Gastroesophageal sphincter (tissue), 4 donors: ENCODE measurements around the gene SPATA32. TPM values are rescaled to one million over a fixed set of nuclear protein-coding genes. Genes with fewer than 3 reads are reported as not detected.

Experiments
- ATAC-seq: fragments of 150-250 bp; one replicate; pipeline ENCODE4 v1.9.1; 2016; ENCODE audit warnings: mild to moderate bottlenecking, moderate library complexity
- H3K27ac ChIP-seq, 4 donors: fragments of 200-600 bp; sonication (generic) in 3 of 4; 1 replicate in 3 of 4; 2 replicates in 1 of 4; pipeline ENCODE4 v1.5.1; 2016 to 2019
- H3K27me3 ChIP-seq: fragments of 200-600 bp; sonication (generic); one replicate; pipeline ENCODE4 v1.5.1; 2019
- H3K36me3 ChIP-seq, 2 donors: fragments of 200-600 bp; sonication (generic); one replicate each; pipeline ENCODE4 v1.5.1; 2019; ENCODE audit warnings: control low read depth in 1 of 2
- H3K4me1 ChIP-seq, 3 donors: fragments of 200-600 bp; sonication (generic); 1 replicate in 2 of 3; 2 replicates in 1 of 3; pipeline ENCODE4 v1.5.1; 2016 to 2019; ENCODE audit warnings: control low read depth in 2 of 3
- H3K4me3 ChIP-seq, 2 donors: fragments of 200-600 bp; sonication (generic); one replicate each; pipeline ENCODE4 v1.5.1; 2019; ENCODE audit warnings: mild to moderate bottlenecking in 1 of 2, moderate library complexity in 1 of 2
- H3K9me3 ChIP-seq, 3 donors: fragments of 200-600 bp; sonication (generic); one replicate each; pipeline ENCODE4 v1.5.1; 2017 to 2019; ENCODE audit warnings: control low read depth in 2 of 3
- EP300 ChIP-seq: sonication (generic); formaldehyde crosslinking; IDR thresholded peaks from one replicate; pipeline ENCODE4 v1.6.1; 2017; ENCODE audit warnings: antibody characterized with exemption, mild to moderate bottlenecking
- POLR2A ChIP-seq, 2 donors: fragments of 450-650 bp; IDR thresholded peaks; one replicate each; pipeline ENCODE4 v1.6.1; 2017; ENCODE audit warnings: antibody characterized with exemption in 2 of 2, mild to moderate bottlenecking in 2 of 2, moderate library complexity in 1 of 2
- POLR2AphosphoS5 ChIP-seq: sonication (generic); formaldehyde crosslinking; IDR thresholded peaks from one replicate; pipeline ENCODE4 v1.6.1; 2017; ENCODE audit warnings: antibody characterized with exemption
- WGBS, 2 donors: methylation state at CpG; one replicate each; pipeline ENCODE4 v1.1.5; 2018; ENCODE audit warnings: low coverage in 1 of 2; 5-methylcytosine and 5-hydroxymethylcytosine counted together
- total RNA-seq, 4 donors: library from RNA; depleted of rRNA; stranded (reverse); fragments of >200 nt; gene quantifications; one replicate each; pipeline ENCODE4 v1.1.0, GENCODE V29; 2016
- TF ChIP-seq, protein P1 (sequence below), 4 experiments: fragments of 200-600 bp in 2 of 4; fragments of 450-650 bp in 2 of 4; sonication (generic) in 1 of 4; IDR thresholded peaks; one replicate each; pipeline ENCODE4 v1.5.1; 2017 to 2019; ENCODE audit warnings: antibody characterized with exemption in 4 of 4, mild to moderate bottlenecking in 2 of 4, moderate library complexity in 2 of 4

Gene SPATA32
- total RNA-seq, 4 donors from 2014 or later = not detected

GRCh38 chr17:45277216-45277849, 15.4 kb upstream of the SPATA32 start:
- Histone ChIP-seq H3K27me3 (no peaks in the 10 kb centered on the region), H3K36me3 (peaks cover 0 to 31% of the 10 kb centered on the region in 2 donors), H3K4me1 (peaks cover 0 to 83% (median 6%) of the 10 kb centered on the region in 3 donors), H3K4me3 (no peak overlapping the region), H3K9me3 (no peaks in the 10 kb centered on the region), H3K27ac (peak overlapping the region; percentile 71 to 80 (median 73))
- WGBS, 2 donors = 15% methylated on average over 12 of the region's 16 CpGs; no CpG with 5 or more reads in 1 of the 2 donors
- peak; percentile 86 for TF ChIP-seq POLR2AphosphoS5
- no peak for TF ChIP-seq EP300
- TF ChIP-seq, protein P1, sequence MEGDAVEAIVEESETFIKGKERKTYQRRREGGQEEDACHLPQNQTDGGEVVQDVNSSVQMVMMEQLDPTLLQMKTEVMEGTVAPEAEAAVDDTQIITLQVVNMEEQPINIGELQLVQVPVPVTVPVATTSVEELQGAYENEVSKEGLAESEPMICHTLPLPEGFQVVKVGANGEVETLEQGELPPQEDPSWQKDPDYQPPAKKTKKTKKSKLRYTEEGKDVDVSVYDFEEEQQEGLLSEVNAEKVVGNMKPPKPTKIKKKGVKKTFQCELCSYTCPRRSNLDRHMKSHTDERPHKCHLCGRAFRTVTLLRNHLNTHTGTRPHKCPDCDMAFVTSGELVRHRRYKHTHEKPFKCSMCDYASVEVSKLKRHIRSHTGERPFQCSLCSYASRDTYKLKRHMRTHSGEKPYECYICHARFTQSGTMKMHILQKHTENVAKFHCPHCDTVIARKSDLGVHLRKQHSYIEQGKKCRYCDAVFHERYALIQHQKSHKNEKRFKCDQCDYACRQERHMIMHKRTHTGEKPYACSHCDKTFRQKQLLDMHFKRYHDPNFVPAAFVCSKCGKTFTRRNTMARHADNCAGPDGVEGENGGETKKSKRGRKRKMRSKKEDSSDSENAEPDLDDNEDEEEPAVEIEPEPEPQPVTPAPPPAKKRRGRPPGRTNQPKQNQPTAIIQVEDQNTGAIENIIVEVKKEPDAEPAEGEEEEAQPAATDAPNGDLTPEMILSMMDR (IDR thresholded peaks at IDR 0.05) = peak in 3 of 4 experiments; percentile 84 to 94 (median 90)
- ATAC-seq = peak; percentile 62

GRCh38 chr17:45276031-45276430, 14.1 kb upstream of the SPATA32 start:
- H3K9me3 ChIP-seq = no peaks in the 10 kb centered on the region
- TF ChIP-seq POLR2A (IDR thresholded peaks at IDR 0.05) (no peak), EP300 (no peak), POLR2AphosphoS5 (no peak)
- TF ChIP-seq, protein P1 (IDR thresholded peaks at IDR 0.05) = no peak
- no peak overlapping the region for H3K4me3 ChIP-seq
- H3K4me1 ChIP-seq = peaks cover 0 to 70% (median 6%) of the 10 kb centered on the region in 3 donors
- peak overlapping the region in 3 of 4 donors; percentile 50 to 74 (median 52) for H3K27ac ChIP-seq
- peaks cover 0 to 39% of the 10 kb centered on the region in 2 donors for H3K36me3 ChIP-seq
- 13 to 15% methylated on average over 3 to 4 of the region's 6 CpGs for WGBS, 2 donors
- peak; percentile 20 for ATAC-seq
- no peaks in the 10 kb centered on the region for H3K27me3 ChIP-seq

DNA sequence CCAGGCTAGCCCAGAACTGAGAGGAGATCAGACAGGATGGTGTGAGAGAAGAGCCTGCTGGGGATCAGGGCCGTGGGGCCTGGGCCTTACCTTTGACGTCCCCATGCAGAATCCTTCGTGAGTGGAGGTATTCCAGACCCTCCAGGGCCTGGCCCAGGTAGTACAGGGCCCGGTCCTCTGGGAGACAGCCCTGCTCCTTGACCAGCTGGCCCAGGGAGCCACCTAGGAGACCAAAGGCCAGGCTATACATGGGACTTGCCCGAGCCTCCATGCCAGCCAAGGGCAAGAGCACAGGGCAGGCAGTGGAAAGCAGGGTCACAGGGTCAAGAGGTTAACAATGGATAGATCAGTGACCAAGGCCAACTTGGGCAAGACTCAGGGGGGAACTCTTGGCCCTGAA, 12.1 kb upstream of the SPATA32 start:
- H3K4me3 ChIP-seq = no peak overlapping the region
- no peaks in the 10 kb centered on the region for H3K9me3 ChIP-seq
- H3K27me3 ChIP-seq = no peaks in the 10 kb centered on the region
- WGBS, 2 donors = no CpG with 5 or more reads among the region's 5 CpGs
- TF ChIP-seq, protein P1 (IDR thresholded peaks at IDR 0.05) = no peak
- TF ChIP-seq POLR2AphosphoS5 (no peak), EP300 (no peak), POLR2A (IDR thresholded peaks at IDR 0.05) (no peak)
- H3K27ac ChIP-seq = peak overlapping the region in 2 of 4 donors; percentile 19 to 38
- H3K36me3 ChIP-seq = peaks cover 0 to 56% of the 10 kb centered on the region in 2 donors
- H3K4me1 ChIP-seq = peaks cover 0 to 50% (median 6%) of the 10 kb centered on the region in 3 donors
- no peak for ATAC-seq

DNA sequence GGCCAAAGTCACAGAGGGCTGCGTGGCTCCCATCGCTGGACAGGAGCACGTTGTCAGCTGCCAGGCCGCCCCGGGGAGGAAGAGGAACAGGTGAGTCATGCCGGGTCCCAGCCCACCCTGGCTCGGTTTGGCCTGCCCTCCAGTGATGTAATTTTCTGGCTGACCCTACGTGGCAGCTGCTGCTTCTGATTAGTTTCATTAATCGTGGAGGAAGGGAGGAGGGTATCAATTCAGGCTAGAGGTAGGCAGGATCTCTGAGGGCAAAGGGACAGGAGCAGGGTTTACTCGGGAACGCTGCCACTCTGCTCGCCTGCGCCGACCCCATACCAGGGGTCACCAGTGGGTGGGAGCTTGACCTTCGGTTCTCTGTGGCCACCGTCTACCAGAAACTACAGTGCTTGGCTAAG, 11.7 kb upstream of the SPATA32 start:
- no peak for ATAC-seq
- Histone ChIP-seq H3K27me3 (no peaks in the 10 kb centered on the region), H3K27ac (peak overlapping the region in 2 of 4 donors; percentile 19 to 38), H3K4me1 (peaks cover 0 to 46% (median 6%) of the 10 kb centered on the region in 3 donors), H3K4me3 (no peak overlapping the region), H3K36me3 (peaks cover 0 to 61% of the 10 kb centered on the region in 2 donors), H3K9me3 (no peaks in the 10 kb centered on the region)
- 63% methylated on average over 6 of the region's 16 CpGs; no CpG with 5 or more reads in 1 of the 2 donors for WGBS, 2 donors
- TF ChIP-seq, protein P1 (IDR thresholded peaks at IDR 0.05) = no peak
- TF ChIP-seq POLR2AphosphoS5 (peak; percentile 15), POLR2A (IDR thresholded peaks at IDR 0.05) (no peak), EP300 (no peak)

DNA sequence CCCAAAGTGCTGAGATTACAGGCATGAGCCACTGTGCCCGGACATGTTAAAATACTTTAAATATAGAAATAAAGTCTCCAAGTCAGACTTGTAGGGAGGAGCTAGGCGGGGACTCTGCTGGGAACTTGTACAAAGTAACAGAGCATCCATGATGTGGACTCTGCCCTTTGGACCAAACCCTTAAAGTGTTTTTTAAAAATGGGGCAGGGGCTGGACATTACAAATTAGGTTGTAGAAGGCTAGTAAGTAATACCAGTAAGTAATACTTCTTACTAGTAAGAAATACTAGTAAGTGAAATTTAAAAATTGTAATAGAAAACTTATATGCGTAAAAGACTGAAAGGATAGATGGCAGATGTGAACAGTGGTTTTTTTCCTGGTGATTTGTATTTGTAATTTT, 9.7 kb upstream of the SPATA32 start:
- peaks cover 0 to 26% (median 0%) of the 10 kb centered on the region in 3 donors for H3K4me1 ChIP-seq
- no peak for ATAC-seq
- WGBS, 2 donors = 91 to 93% methylated on average over 1 to 2 of the region's 3 CpGs
- no peak overlapping the region for H3K27ac ChIP-seq
- no peaks in the 10 kb centered on the region for H3K9me3 ChIP-seq
- H3K4me3 ChIP-seq = no peak overlapping the region
- peaks cover 0 to 80% of the 10 kb centered on the region in 2 donors for H3K36me3 ChIP-seq
- no peaks in the 10 kb centered on the region for H3K27me3 ChIP-seq
- no peak for TF ChIP-seq POLR2A (IDR thresholded peaks at IDR 0.05)
- TF ChIP-seq, protein P1 (IDR thresholded peaks at IDR 0.05) = no peak
- no peak for TF ChIP-seq POLR2AphosphoS5
- no peak for TF ChIP-seq EP300
